Neural progenitor cell (in vitro differentiated cells): ENCODE results near the gene GALM. TPM values are rescaled to one million over a fixed set of nuclear protein-coding genes. Genes with fewer than 3 reads are reported as not detected.

Source experiments
- DNase-seq: peaks from one replicate; pipeline ENCODE4 v3.0.0-alpha.2; 2016; ENCODE audit warnings: low spot score
- H2AFZ ChIP-seq: fragments of 200-600 bp; sonication (generic); replicated peaks from 2 replicates; pipeline ENCODE4 v1.6.1; 2016; ENCODE audit warnings: antibody characterized with exemption
- H3F3A ChIP-seq: fragments of 200-600 bp; sonication (generic); 2 replicates; pipeline ENCODE4 v1.6.1; 2016; ENCODE audit warnings: antibody characterized with exemption, low read depth
- H3K27ac ChIP-seq: fragments of 200-600 bp; sonication (generic); 2 replicates; pipeline ENCODE4 v1.5.1; 2016; ENCODE audit warnings: mild to moderate bottlenecking
- H3K27me3 ChIP-seq: fragments of 200-600 bp; sonication (generic); 2 replicates; pipeline ENCODE4 v1.6.1; 2016; ENCODE audit warnings: mild to moderate bottlenecking, moderate library complexity
- H3K36me3 ChIP-seq: fragments of 200-600 bp; sonication (generic); 2 replicates; pipeline ENCODE4 v1.5.1; 2016
- H3K4me1 ChIP-seq: fragments of 200-600 bp; sonication (generic); 2 replicates; pipeline ENCODE4 v1.6.1; 2016; ENCODE audit warnings: mixed run types
- H3K4me2 ChIP-seq: fragments of 200-600 bp; sonication (generic); 2 replicates; pipeline ENCODE4 v1.6.1; 2016
- H3K4me3 ChIP-seq: fragments of 200-600 bp; sonication (generic); 2 replicates; pipeline ENCODE4 v1.5.1; 2016
- H3K79me2 ChIP-seq: fragments of 200-600 bp; sonication (generic); 2 replicates; pipeline ENCODE4 v1.6.1; 2016; ENCODE audit warnings: low read depth
- H3K9ac ChIP-seq: fragments of 200-600 bp; sonication (generic); 2 replicates; pipeline ENCODE4 v1.6.1; 2016
- H3K9me3 ChIP-seq: fragments of 200-600 bp; sonication (generic); 2 replicates; pipeline ENCODE4 v1.5.1; 2016; ENCODE audit warnings: low read depth
- H4K20me1 ChIP-seq: fragments of 200-600 bp; sonication (generic); 2 replicates; pipeline ENCODE4 v1.6.1; 2016; ENCODE audit warnings: low read depth
- H3K27ac Mint-ChIP-seq: 3 replicates; pipeline ENCODE4 v1.8.0; 2021; ENCODE audit warnings: mixed read lengths
- H3K27me3 Mint-ChIP-seq: 2 replicates; pipeline ENCODE4 v1.8.0; 2022; ENCODE audit warnings: low read depth, mild to moderate bottlenecking, inconsistent platforms, moderate library complexity, mixed read lengths; ENCODE audit not compliant: insufficient read depth
- H3K36me3 Mint-ChIP-seq: 3 replicates; pipeline ENCODE4 v1.8.0; 2021; ENCODE audit warnings: mixed read lengths
- H3K4me1 Mint-ChIP-seq: 3 replicates; pipeline ENCODE4 v1.8.0; 2021; ENCODE audit warnings: mixed read lengths
- H3K4me3 Mint-ChIP-seq: 3 replicates; pipeline ENCODE4 v1.8.0; 2021; ENCODE audit warnings: mild to moderate bottlenecking, moderate library complexity, mixed read lengths
- H3K9me3 Mint-ChIP-seq: 3 replicates; pipeline ENCODE4 v1.8.0; 2020; ENCODE audit warnings: mixed read lengths
- CTCF ChIP-seq: fragments of 200-600 bp; sonication (generic); IDR thresholded peaks from 2 replicates; pipeline ENCODE4 v1.5.1; 2017; ENCODE audit warnings: antibody characterized with exemption, mild to moderate bottlenecking
- EZH2 ChIP-seq: fragments of 200-600 bp; sonication (generic); IDR thresholded peaks from 2 replicates; pipeline ENCODE4 v1.6.1; 2017; ENCODE audit warnings: antibody characterized with exemption, mild to moderate bottlenecking, moderate library complexity
- EZH2phosphoT487 ChIP-seq: fragments of 200-600 bp; sonication (generic); IDR thresholded peaks from 2 replicates; pipeline ENCODE4 v1.6.1; 2017; ENCODE audit warnings: antibody characterized with exemption
- total RNA-seq: library from RNA; depleted of rRNA; stranded (reverse); fragments of >200 nt; gene quantifications from 2 replicates; pipeline ENCODE4 v1.2.3, GENCODE V29; 2015; ENCODE audit warnings: low replicate concordance

GALM gene
- total RNA-seq, 1 donor from 2014 or later = 7.1 TPM

GRCh38 chr2:38743672-38744398, 77.9 kb downstream of the GALM start:
- Histone ChIP-seq H3K27ac (peak overlapping the region; percentile 21), H3F3A (peaks cover 92% of the 10 kb centered on the region), H3K9me3 (no peaks in the 10 kb centered on the region), H3K9ac (no peak overlapping the region), H3K27me3 (no peaks in the 10 kb centered on the region), H3K79me2 (peaks cover 94% of the 10 kb centered on the region), H3K4me1 (peaks cover 15% of the 10 kb centered on the region), H3K4me2 (no peak overlapping the region), H2AFZ (no peak overlapping the region), H3K36me3 (peaks cover 63% of the 10 kb centered on the region), H4K20me1 (peaks cover 78% of the 10 kb centered on the region), H3K4me3 (no peak overlapping the region)
- no peak overlapping the region for H3K27ac Mint-ChIP-seq
- H3K9me3 Mint-ChIP-seq = peaks cover 7% of the 10 kb centered on the region
- H3K36me3 Mint-ChIP-seq = peaks cover 70% of the 10 kb centered on the region
- H3K4me1 Mint-ChIP-seq = peaks cover 19% of the 10 kb centered on the region
- no peaks in the 10 kb centered on the region for H3K27me3 Mint-ChIP-seq
- no peak for TF ChIP-seq CTCF
- no peak for TF ChIP-seq EZH2
- TF ChIP-seq EZH2phosphoT487 = no peak
- no peak for DNase-seq
- H3K4me3 Mint-ChIP-seq = no peak overlapping the region

GRCh38 chr2:38744399-38744780, 78.5 kb downstream of the GALM start:
- H3K79me2 ChIP-seq = peaks cover 94% of the 10 kb centered on the region
- H3K4me1 ChIP-seq = peaks cover 20% of the 10 kb centered on the region
- H3F3A ChIP-seq = peaks cover 94% of the 10 kb centered on the region
- H3K4me2 ChIP-seq = peak overlapping the region; percentile 6
- Mint-ChIP-seq H3K4me3 (no peak overlapping the region), H3K4me1 (peaks cover 24% of the 10 kb centered on the region), H3K36me3 (peaks cover 68% of the 10 kb centered on the region), H3K9me3 (peaks cover 4% of the 10 kb centered on the region), H3K27me3 (no peaks in the 10 kb centered on the region), H3K27ac (no peak overlapping the region)
- H3K4me3 ChIP-seq = no peak overlapping the region
- H2AFZ ChIP-seq = no peak overlapping the region
- H3K27ac ChIP-seq = peak overlapping the region; percentile 21
- DNase-seq = no peak
- peaks cover 64% of the 10 kb centered on the region for H3K36me3 ChIP-seq
- H4K20me1 ChIP-seq = peaks cover 83% of the 10 kb centered on the region
- no peaks in the 10 kb centered on the region for H3K27me3 ChIP-seq
- no peak for TF ChIP-seq EZH2phosphoT487
- no peak for TF ChIP-seq CTCF
- TF ChIP-seq EZH2 = no peak
- no peak overlapping the region for H3K9ac ChIP-seq
- H3K9me3 ChIP-seq = no peaks in the 10 kb centered on the region

- TF ChIP-seq EZH2phosphoT487 (no peak), CTCF (no peak), EZH2 (no peak)
- peaks cover 94% of the 10 kb centered on the region for H3K79me2 ChIP-seq
- H3F3A ChIP-seq = peaks cover 95% of the 10 kb centered on the region
- H3K4me1 ChIP-seq = peaks cover 23% of the 10 kb centered on the region
- H3K9ac ChIP-seq = no peak overlapping the region
- H3K4me3 ChIP-seq = no peak overlapping the region
- peaks cover 64% of the 10 kb centered on the region for H3K36me3 ChIP-seq
- DNase-seq = no peak
- peaks cover 92% of the 10 kb centered on the region for H4K20me1 ChIP-seq
- Mint-ChIP-seq H3K9me3 (no peaks in the 10 kb centered on the region), H3K36me3 (peaks cover 69% of the 10 kb centered on the region), H3K27ac (no peak overlapping the region), H3K27me3 (no peaks in the 10 kb centered on the region), H3K4me3 (no peak overlapping the region), H3K4me1 (peaks cover 29% of the 10 kb centered on the region)
- no peaks in the 10 kb centered on the region for H3K9me3 ChIP-seq
- no peaks in the 10 kb centered on the region for H3K27me3 ChIP-seq
- H2AFZ ChIP-seq = no peak overlapping the region
- no peak overlapping the region for H3K27ac ChIP-seq
- H3K4me2 ChIP-seq = no peak overlapping the region
Measured at GRCh38 chr2:38745267-38745666, 79.4 kb downstream of the GALM start.
